ENCODE measurements around the gene CDK17. TPM values are rescaled to one million over a fixed set of nuclear protein-coding genes. Genes with fewer than 3 reads are reported as not detected.

The CDK17 gene
- polyA plus RNA-seq, 2 donors, result 6.3 to 6.5 TPM

DNA sequence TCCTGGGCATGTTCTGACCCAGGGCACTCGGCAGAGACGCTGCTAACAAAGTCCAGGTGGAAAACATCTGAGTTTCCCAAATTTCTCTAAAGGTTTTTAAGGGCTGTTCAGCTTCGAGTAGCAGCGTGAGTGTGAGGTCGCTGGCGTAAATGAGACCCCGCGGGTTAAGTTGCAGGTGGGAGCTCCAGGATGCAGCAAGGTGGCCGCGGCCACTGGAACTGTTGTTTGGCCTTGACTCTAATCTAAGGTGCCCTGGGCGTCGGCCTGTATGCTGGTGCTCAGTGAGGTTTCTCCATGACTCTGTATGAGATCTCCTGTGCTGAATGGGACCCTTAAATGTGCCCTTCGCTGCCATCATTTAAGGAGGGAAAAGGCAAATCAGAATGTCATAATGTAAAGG is 155.4 kb downstream of the CDK17 start:
- Histone ChIP-seq H3K36me3 (ENCODE audit: control insufficient read depth in 2 of 2, insufficient read depth in 2 of 2, low read length in 1 of 2) (peaks cover 11 to 29% of the 10 kb centered on the region in 2 donors), H3K9me3 (ENCODE audit: control insufficient read depth in 2 of 2, insufficient read depth in 1 of 2, low read depth in 1 of 2, low read length in 1 of 2) (no peaks in the 10 kb centered on the region), H3K27ac (ENCODE audit: low read depth in 2 of 2, low read length in 1 of 2) (peak overlapping the region in 1 of 2 donors; percentile 2), H3K4me3 (ENCODE audit: low read depth in 1 of 2, low read length in 2 of 2) (no peak overlapping the region), H3K27me3 (ENCODE audit: control insufficient read depth in 1 of 2, insufficient read depth in 2 of 2, low read length in 2 of 2) (no peaks in the 10 kb centered on the region), H3K4me1 (ENCODE audit: control insufficient read depth in 2 of 2, insufficient read depth in 2 of 2, low read length in 1 of 2) (peaks cover 0 to 11% of the 10 kb centered on the region in 2 donors)
- WGBS, 2 donors, result 84 to 87% methylated on average over 13 of the region's 13 CpGs

DNA sequence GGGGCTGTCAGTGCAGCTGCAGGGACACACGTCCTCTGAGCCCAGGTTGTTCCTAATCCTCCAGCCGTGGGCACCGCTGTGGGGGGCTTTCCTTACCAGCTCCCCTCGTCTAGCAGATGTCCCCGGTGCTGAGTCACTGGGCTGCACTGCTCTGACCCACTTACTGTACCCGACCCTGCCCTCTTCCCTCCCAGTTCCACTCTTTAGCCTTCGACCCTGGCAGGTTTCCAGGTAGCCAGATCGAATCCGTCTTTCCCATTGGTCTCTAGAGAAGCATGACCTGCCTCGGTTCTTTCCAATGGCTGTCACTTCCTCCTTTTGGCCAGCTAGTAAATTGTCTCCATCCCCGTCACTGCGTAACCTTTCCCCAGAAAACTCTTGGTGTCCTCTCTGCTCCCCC is 157.6 kb downstream of the CDK17 start:
- Histone ChIP-seq H3K36me3 (ENCODE audit: control insufficient read depth in 2 of 2, insufficient read depth in 2 of 2, low read length in 1 of 2) (peaks cover 4 to 12% of the 10 kb centered on the region in 2 donors), H3K27ac (ENCODE audit: low read depth in 2 of 2, low read length in 1 of 2) (peak overlapping the region; percentile 49 to 54)

DNA sequence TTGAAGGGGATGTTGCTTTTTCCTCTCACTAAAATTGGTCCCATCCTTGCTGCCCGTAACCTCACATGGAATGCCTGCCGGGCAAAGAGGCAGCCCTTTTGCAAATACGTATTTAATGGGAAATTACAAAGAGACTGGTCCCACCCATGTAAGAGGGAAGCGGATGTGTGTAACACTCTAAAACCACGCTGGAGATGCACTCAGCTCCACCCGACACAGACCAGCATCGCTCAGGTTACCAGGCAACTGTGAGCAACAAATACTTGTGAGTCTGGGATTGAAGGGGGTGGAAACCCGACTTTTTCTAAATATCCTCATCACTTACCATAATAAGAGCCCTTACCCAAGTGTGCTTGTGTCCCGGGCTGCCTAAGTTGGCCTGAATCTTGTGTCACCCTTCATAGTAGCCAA is 158.4 kb downstream of the CDK17 start:
- H3K9me3 ChIP-seq (ENCODE audit: control insufficient read depth in 2 of 2, insufficient read depth in 1 of 2, low read depth in 1 of 2, low read length in 1 of 2), result no peaks in the 10 kb centered on the region
- H3K4me3 ChIP-seq (ENCODE audit: low read depth in 1 of 2, low read length in 2 of 2), result no peak overlapping the region
- peak overlapping the region; percentile 51 to 81 for H3K27ac ChIP-seq (ENCODE audit: low read depth in 2 of 2, low read length in 1 of 2)
- peaks cover 5 to 17% of the 10 kb centered on the region in 2 donors for H3K4me1 ChIP-seq (ENCODE audit: control insufficient read depth in 2 of 2, insufficient read depth in 2 of 2, low read length in 1 of 2)
- WGBS, 2 donors, result 44 to 51% methylated on average over 9 of the region's 9 CpGs
- H3K36me3 ChIP-seq (ENCODE audit: control insufficient read depth in 2 of 2, insufficient read depth in 2 of 2, low read length in 1 of 2), result peaks cover 3 to 4% of the 10 kb centered on the region in 2 donors
- no peaks in the 10 kb centered on the region for H3K27me3 ChIP-seq (ENCODE audit: control insufficient read depth in 1 of 2, insufficient read depth in 2 of 2, low read length in 2 of 2)

More for the DNA sequence above, 157.6 kb downstream of the CDK17 start:
- H3K27me3 ChIP-seq (ENCODE audit: control insufficient read depth in 1 of 2, insufficient read depth in 2 of 2, low read length in 2 of 2), result no peaks in the 10 kb centered on the region
- no peak overlapping the region for H3K4me3 ChIP-seq (ENCODE audit: low read depth in 1 of 2, low read length in 2 of 2)
- H3K4me1 ChIP-seq (ENCODE audit: control insufficient read depth in 2 of 2, insufficient read depth in 2 of 2, low read length in 1 of 2), result peaks cover 5 to 11% of the 10 kb centered on the region in 2 donors
- 62 to 64% methylated on average over 12 of the region's 12 CpGs for WGBS, 2 donors
- H3K9me3 ChIP-seq (ENCODE audit: control insufficient read depth in 2 of 2, insufficient read depth in 1 of 2, low read depth in 1 of 2, low read length in 1 of 2), result no peaks in the 10 kb centered on the region

GRCh38 chr12:96241431-96241830 is 158.8 kb downstream of the CDK17 start:
- no peaks in the 10 kb centered on the region for H3K9me3 ChIP-seq (ENCODE audit: control insufficient read depth in 2 of 2, insufficient read depth in 1 of 2, low read depth in 1 of 2, low read length in 1 of 2)
- H3K4me1 ChIP-seq (ENCODE audit: control insufficient read depth in 2 of 2, insufficient read depth in 2 of 2, low read length in 1 of 2), result peaks cover 5 to 18% of the 10 kb centered on the region in 2 donors

DNA sequence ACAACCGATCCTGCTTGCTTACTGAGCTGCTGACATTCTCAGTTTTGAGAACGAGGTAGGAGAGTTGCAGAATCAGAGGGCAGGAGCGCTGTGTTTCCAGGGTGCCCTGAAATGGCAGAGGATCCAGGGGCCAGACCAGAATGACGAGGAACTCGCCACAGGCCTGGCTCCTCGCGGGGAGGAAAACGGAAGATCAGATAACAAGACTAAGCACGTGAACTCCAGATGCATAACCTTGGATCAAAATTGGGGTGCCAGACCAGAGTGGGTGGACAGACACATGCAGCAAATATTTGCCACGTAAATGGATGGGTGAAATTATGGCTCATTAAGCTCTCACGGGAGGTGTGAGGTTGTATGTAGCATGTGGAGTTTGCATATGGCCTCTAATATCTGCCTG is 159.6 kb downstream of the CDK17 start:
- H3K9me3 ChIP-seq (ENCODE audit: control insufficient read depth in 2 of 2, insufficient read depth in 1 of 2, low read depth in 1 of 2, low read length in 1 of 2), result peaks cover 0 to 2% of the 10 kb centered on the region in 2 donors
- no peak overlapping the region for H3K4me3 ChIP-seq (ENCODE audit: low read depth in 1 of 2, low read length in 2 of 2)
- peaks cover 9 to 21% of the 10 kb centered on the region in 2 donors for H3K4me1 ChIP-seq (ENCODE audit: control insufficient read depth in 2 of 2, insufficient read depth in 2 of 2, low read length in 1 of 2)
- peak overlapping the region; percentile 46 to 57 for H3K27ac ChIP-seq (ENCODE audit: low read depth in 2 of 2, low read length in 1 of 2)
- peaks cover 3 to 4% of the 10 kb centered on the region in 2 donors for H3K36me3 ChIP-seq (ENCODE audit: control insufficient read depth in 2 of 2, insufficient read depth in 2 of 2, low read length in 1 of 2)
- no peaks in the 10 kb centered on the region for H3K27me3 ChIP-seq (ENCODE audit: control insufficient read depth in 1 of 2, insufficient read depth in 2 of 2, low read length in 2 of 2)
- 67 to 71% methylated on average over 11 of the region's 11 CpGs for WGBS, 2 donors

More at GRCh38 chr12:96241431-96241830, 158.8 kb downstream of the CDK17 start:
- H3K27ac ChIP-seq (ENCODE audit: low read depth in 2 of 2, low read length in 1 of 2), result peak overlapping the region; percentile 51 to 81
- H3K36me3 ChIP-seq (ENCODE audit: control insufficient read depth in 2 of 2, insufficient read depth in 2 of 2, low read length in 1 of 2), result peaks cover 3 to 4% of the 10 kb centered on the region in 2 donors
- H3K4me3 ChIP-seq (ENCODE audit: low read depth in 1 of 2, low read length in 2 of 2), result no peak overlapping the region
- 66 to 79% methylated on average over 4 of the region's 4 CpGs for WGBS, 2 donors
- no peaks in the 10 kb centered on the region for H3K27me3 ChIP-seq (ENCODE audit: control insufficient read depth in 1 of 2, insufficient read depth in 2 of 2, low read length in 2 of 2)

- Histone ChIP-seq H3K4me3 (ENCODE audit: low read depth in 1 of 2, low read length in 2 of 2) (no peak overlapping the region), H3K4me1 (ENCODE audit: control insufficient read depth in 2 of 2, insufficient read depth in 2 of 2, low read length in 1 of 2) (peaks cover 9 to 25% of the 10 kb centered on the region in 2 donors), H3K9me3 (ENCODE audit: control insufficient read depth in 2 of 2, insufficient read depth in 1 of 2, low read depth in 1 of 2, low read length in 1 of 2) (peaks cover 0 to 2% of the 10 kb centered on the region in 2 donors), H3K27me3 (ENCODE audit: control insufficient read depth in 1 of 2, insufficient read depth in 2 of 2, low read length in 2 of 2) (no peaks in the 10 kb centered on the region), H3K36me3 (ENCODE audit: control insufficient read depth in 2 of 2, insufficient read depth in 2 of 2, low read length in 1 of 2) (peaks cover 3 to 7% of the 10 kb centered on the region in 2 donors), H3K27ac (ENCODE audit: low read depth in 2 of 2, low read length in 1 of 2) (peak overlapping the region; percentile 46 to 57)
- 74% methylated on average over 18 of the region's 18 CpGs for WGBS, 2 donors
These were observed 160.3 kb downstream of the CDK17 start for GRCh38 chr12:96239711-96240635.

- 63 to 71% methylated on average over 13 of the region's 13 CpGs for WGBS, 2 donors
- Histone ChIP-seq H3K4me1 (ENCODE audit: control insufficient read depth in 2 of 2, insufficient read depth in 2 of 2, low read length in 1 of 2) (peaks cover 9 to 25% of the 10 kb centered on the region in 2 donors), H3K27ac (ENCODE audit: low read depth in 2 of 2, low read length in 1 of 2) (peak overlapping the region; percentile 70 to 81), H3K9me3 (ENCODE audit: control insufficient read depth in 2 of 2, insufficient read depth in 1 of 2, low read depth in 1 of 2, low read length in 1 of 2) (peaks cover 0 to 2% of the 10 kb centered on the region in 2 donors), H3K36me3 (ENCODE audit: control insufficient read depth in 2 of 2, insufficient read depth in 2 of 2, low read length in 1 of 2) (peaks cover 3 to 9% of the 10 kb centered on the region in 2 donors), H3K27me3 (ENCODE audit: control insufficient read depth in 1 of 2, insufficient read depth in 2 of 2, low read length in 2 of 2) (no peaks in the 10 kb centered on the region), H3K4me3 (ENCODE audit: low read depth in 1 of 2, low read length in 2 of 2) (no peak overlapping the region)
These were observed 161.7 kb downstream of the CDK17 start for GRCh38 chr12:96238336-96239047.

DNA sequence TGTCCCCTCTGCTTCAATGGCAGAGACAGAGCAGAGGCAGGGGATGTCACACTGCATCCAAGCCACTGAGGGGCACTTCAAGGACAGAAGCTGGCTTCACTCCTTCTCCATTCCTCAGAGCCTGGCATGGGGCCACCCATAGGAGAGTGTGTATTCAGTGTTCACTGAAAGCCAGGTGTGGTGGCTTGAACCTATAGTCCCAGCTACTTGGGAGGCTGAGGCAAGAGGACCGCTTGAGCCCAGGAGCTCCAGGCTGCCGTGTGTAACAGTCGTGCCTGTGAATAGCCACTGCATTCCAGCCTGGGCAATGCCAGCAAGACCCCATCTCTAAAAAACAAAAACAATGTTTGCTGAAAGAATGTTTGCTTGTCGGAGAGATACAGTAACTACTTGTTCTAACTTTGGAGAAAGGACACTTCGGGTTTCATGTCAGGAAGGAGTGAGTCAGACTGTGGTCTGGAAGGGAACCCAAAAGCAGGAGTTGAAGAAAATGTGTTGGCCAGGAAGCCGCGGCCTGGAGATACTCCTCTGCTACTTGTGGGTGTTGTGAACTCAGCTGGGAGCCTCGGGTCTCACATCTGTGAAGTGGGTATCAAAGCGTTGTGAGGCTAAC is 162.7 kb downstream of the CDK17 start:
- Histone ChIP-seq H3K9me3 (ENCODE audit: control insufficient read depth in 2 of 2, insufficient read depth in 1 of 2, low read depth in 1 of 2, low read length in 1 of 2) (peaks cover 0 to 2% of the 10 kb centered on the region in 2 donors), H3K27me3 (ENCODE audit: control insufficient read depth in 1 of 2, insufficient read depth in 2 of 2, low read length in 2 of 2) (no peaks in the 10 kb centered on the region), H3K4me1 (ENCODE audit: control insufficient read depth in 2 of 2, insufficient read depth in 2 of 2, low read length in 1 of 2) (peaks cover 9 to 22% of the 10 kb centered on the region in 2 donors), H3K27ac (ENCODE audit: low read depth in 2 of 2, low read length in 1 of 2) (peak overlapping the region; percentile 70 to 81), H3K36me3 (ENCODE audit: control insufficient read depth in 2 of 2, insufficient read depth in 2 of 2, low read length in 1 of 2) (peaks cover 3 to 9% of the 10 kb centered on the region in 2 donors), H3K4me3 (ENCODE audit: low read depth in 1 of 2, low read length in 2 of 2) (no peak overlapping the region)
- WGBS, 2 donors, result 32 to 54% methylated on average over 9 of the region's 9 CpGs

GRCh38 chr12:96237035-96237434 is 163.2 kb downstream of the CDK17 start:
- Histone ChIP-seq H3K9me3 (ENCODE audit: control insufficient read depth in 2 of 2, insufficient read depth in 1 of 2, low read depth in 1 of 2, low read length in 1 of 2) (peaks cover 0 to 2% of the 10 kb centered on the region in 2 donors), H3K4me1 (ENCODE audit: control insufficient read depth in 2 of 2, insufficient read depth in 2 of 2, low read length in 1 of 2) (peaks cover 9 to 20% of the 10 kb centered on the region in 2 donors), H3K4me3 (ENCODE audit: low read depth in 1 of 2, low read length in 2 of 2) (no peak overlapping the region), H3K27me3 (ENCODE audit: control insufficient read depth in 1 of 2, insufficient read depth in 2 of 2, low read length in 2 of 2) (no peaks in the 10 kb centered on the region), H3K27ac (ENCODE audit: low read depth in 2 of 2, low read length in 1 of 2) (peak overlapping the region; percentile 70 to 81), H3K36me3 (ENCODE audit: control insufficient read depth in 2 of 2, insufficient read depth in 2 of 2, low read length in 1 of 2) (peaks cover 3 to 9% of the 10 kb centered on the region in 2 donors)
- WGBS, 2 donors, result 87 to 88% methylated on average over 7 of the region's 7 CpGs

Data from esophagus (tissue), 2 donors.